Measurements from ENCODE around the gene SERPINB7.

The SERPINB7 gene

DNA sequence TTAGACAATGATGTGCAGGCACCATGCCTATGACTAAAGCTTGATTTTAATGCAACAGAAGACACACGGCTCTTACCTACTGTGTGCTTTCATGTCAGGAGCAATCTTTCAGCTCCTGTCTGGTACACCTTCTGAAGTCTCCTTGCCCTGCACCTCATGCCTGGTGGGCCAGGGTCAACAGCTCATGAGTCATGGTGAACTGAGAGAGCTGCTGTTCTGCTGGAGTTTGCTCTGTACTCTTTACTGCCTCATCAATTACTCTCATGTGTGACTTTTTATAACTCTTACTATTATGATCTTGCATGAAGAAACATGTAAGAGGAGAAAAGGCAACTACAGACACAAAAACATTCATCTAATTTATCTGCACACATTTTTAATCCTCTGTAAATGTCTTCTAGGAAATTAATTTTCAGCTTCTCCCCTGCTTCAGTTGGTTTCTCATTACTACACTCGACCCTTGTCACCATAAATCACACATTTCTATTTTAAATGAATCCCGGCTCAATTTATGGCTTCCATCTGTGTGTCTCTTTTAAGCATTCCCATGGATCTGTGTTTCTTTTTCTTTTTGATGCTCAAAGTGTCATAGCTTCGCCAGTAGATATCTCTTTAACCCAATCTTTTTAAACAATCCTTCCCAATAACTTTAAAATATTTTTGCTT lies 9.7 kb downstream of the SERPINB7 start:
- DNase-seq (ENCODE audit: extremely low spot score, insufficient read length, low read depth) (no peak), FAIRE-seq (no peak)

DNA sequence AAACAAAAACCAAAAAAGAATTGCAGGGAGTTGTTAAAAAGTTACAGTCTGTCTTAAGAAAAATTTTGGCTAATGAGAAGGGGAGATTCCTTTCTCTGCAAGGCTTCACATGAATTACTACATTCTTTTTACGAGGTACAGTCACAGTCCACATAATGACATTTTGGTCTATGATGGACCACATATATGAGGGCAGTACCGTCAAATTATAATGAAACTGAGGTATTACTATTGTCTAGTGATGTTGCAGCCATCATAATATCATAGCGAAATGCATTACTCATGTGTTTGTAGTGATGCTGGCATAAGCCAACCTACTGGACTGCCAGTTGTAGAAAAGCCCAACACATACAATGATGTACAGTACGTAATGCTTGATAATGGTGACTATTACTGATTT lies 12.5 kb downstream of the SERPINB7 start:
- DNase-seq (ENCODE audit: extremely low spot score, insufficient read length, low read depth) = no peak
- no peak for FAIRE-seq

DNA sequence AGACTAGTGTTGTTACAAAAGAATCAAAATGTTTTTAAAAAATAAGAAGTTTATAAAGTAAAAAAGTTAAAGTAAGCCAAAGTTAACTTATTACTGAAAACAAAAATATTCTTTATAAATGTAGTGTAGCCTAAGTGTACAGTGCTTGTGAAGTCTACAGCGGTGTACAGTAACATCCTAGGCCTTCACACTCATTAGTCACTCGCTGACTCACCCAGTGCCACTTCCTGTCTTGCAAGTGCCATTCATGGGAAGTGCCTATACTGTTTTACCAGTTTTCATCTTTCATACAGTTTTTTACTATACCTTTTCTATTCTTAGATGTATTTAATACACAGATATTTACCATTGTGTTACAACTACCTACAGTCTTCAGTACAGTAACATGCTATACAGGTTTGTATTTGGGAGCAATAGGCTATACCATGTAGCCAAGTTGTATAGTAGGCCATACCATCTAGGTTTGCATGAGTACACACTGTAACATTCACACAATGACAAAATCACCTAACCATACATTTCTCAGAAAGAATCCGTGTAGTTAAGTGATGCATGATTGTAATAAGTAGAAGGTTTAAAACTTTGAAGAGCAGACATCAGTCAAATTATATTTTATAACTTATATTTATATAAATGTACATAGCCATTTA lies 13.4 kb downstream of the SERPINB7 start:
- DNase-seq (ENCODE audit: extremely low spot score, insufficient read length, low read depth) (no peak), FAIRE-seq (peak; percentile 9)

DNA sequence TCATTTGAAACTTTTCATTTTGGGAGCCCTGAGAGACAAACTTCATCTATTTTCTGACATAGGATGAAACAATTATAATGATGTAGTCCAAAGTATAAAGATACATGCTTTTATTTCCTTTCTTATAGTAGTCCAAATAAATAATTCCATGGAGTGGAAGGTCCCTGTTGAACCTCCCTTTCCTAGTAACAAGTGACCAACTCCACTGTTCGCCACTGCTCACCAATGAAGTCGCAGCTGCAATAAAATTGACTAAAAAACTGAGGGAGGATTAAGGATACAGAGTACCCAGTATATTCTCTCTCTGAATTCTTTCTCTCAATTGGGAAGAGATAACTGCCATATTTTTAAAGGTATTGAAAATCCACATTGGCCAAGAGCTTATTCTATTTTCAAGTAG lies 14.1 kb downstream of the SERPINB7 start:
- DNase-seq (ENCODE audit: extremely low spot score, insufficient read length, low read depth) (no peak), FAIRE-seq (no peak)

DNA sequence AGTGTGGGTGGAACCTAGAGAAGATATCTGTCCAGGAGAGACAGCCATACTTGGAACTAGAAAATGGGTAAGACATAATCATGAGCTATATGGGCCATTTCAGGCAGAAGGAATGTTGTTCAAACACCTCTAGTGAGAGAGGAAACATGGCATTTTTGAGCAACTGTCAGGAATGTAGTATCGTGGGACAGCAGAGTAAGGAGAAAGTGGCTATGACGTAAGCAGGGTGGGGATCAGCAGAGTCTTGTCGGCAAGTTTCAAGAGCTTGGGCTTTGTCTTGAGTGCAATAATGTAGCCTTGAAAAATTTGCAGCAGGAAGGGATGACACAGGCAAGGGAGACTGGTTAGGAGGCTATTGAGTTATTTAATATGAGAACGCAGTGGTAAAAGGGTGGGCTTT lies 20.4 kb downstream of the SERPINB7 start:
- FAIRE-seq (no peak), DNase-seq (ENCODE audit: extremely low spot score, insufficient read length, low read depth) (no peak)

DNA sequence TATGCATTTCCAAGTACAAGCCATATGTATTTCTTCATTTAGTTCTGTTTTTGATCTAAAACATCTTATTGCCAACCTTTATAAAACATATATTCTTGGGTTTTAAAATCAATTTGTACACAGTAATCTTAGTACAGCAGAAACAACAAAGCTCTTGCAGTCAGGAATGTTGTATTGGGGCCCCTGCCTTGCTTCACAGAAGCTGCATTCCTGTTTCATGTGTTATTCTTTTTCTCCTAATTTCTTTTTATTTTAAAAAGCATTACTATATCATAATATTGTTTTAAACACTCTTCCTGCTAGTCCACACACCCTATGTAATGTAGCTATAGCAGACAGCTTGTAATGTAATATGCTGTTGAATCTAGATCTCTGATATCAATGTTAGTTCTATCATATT lies 24.0 kb downstream of the SERPINB7 start:
- FAIRE-seq (no peak), DNase-seq (ENCODE audit: extremely low spot score, insufficient read length, low read depth) (no peak)

DNA sequence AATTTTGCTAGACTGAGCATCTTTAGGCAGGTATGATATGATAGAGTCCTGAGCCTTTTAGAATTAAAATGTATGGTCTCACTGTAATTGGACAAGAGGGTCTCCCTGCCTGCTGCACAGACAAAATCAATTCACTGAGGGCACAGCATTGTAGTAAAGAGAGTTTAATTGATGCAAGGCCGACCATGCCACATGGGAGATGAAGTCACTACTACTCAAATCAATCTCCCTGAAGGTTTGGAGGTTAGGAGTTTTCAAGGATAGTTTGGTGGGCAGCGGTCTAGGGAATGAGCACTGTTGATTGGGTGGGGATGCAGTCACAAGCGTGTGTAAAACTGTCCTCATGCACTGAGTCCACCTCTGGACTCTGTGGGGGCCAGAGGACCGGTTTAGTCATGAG lies 26.1 kb downstream of the SERPINB7 start:
- FAIRE-seq = no peak
- no peak for DNase-seq (ENCODE audit: extremely low spot score, insufficient read length, low read depth)

DNA sequence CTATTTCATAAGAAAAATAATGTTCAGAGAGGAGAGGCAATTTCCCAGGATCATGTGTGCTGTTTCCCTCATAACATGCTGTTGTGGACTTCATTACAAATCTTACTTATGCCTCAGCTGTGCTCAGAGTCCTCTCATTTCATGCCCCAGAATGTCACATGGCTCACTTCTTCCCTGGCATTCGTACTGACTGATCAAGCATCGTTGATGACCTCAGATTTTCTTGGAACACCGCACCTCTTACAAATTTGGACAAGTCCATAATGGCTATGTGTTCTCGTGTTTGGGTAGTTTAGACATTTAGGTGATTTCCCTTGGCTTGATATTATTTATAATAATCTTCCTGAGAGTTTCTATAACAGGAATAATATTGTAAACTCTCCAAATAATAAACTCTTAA lies 32.9 kb downstream of the SERPINB7 start:
- no peak for DNase-seq (ENCODE audit: extremely low spot score, insufficient read length, low read depth)

DNA sequence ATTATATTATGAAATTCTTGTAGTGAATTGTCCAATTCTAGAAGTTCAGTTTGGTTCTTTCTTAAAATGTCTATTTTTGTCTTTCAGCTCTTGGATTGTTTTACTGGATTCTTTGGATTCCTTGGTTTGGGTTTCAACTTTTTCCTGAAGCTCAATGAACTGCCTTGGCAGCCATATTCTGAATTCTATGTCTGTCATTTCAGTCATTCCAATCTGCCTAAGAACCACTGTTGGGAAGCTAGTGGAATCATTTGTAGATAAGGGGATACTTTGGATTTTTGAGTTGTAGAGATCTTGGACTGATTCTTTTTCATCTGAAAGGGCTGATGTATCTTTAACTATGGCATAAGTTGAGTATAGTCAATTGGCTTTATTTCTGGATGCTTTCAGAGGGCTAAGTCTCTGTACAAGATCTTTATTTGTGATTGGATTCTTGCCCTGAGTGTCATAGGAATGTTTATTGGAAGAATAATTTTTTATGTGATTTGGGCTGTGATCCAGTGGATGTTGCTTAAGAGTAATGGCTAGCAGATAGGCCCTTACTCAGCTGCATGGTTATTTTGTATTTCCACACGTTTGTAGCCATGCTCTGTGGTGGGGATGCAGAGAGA lies 42.3 kb downstream of the SERPINB7 start:
- DNase-seq (ENCODE audit: extremely low spot score, insufficient read length, low read depth) (no peak), FAIRE-seq (no peak)

More for the DNA sequence above, 32.9 kb downstream of the SERPINB7 start:
- no peak for FAIRE-seq

DNA sequence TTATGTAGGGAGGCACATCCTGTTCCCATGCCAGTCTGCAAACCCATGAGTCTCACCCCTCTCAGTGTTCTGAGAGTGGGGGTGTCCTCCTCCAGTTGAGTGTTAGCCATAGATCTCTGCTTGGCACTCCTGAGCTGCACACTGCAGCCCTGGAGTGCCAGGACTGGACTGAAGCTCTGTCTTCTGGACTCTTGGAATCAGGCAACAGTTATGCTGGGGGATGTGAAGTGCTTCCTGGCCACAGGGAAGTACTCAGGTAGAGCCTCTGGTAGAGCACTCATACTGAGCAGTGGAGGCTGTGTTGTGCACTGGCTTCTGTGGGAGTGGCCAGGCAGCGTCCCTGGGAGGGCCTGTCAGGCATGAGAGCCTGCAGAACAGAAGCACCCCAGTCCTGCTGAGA lies 43.0 kb downstream of the SERPINB7 start:
- FAIRE-seq (no peak), DNase-seq (ENCODE audit: extremely low spot score, insufficient read length, low read depth) (no peak)

DNA sequence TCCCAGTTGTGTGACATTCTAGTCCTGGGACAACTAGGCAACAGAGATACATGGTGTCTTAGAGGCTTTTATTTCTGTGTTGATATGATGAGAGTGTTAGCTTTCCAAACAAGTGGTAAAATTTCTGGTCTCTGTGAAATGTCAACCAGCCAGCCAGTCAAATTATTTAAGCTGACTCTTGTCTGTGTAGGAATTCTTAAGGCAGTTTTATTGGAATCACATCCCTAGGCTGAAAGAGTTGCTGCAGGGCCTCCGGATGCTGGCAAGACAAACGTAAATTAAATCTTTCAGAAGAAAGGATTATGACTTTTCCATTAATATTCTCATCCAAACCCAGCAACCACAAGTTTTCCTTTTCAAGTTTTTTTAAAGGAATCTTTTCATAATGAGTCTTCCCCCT lies 44.6 kb downstream of the SERPINB7 start:
- no peak for FAIRE-seq

DNA sequence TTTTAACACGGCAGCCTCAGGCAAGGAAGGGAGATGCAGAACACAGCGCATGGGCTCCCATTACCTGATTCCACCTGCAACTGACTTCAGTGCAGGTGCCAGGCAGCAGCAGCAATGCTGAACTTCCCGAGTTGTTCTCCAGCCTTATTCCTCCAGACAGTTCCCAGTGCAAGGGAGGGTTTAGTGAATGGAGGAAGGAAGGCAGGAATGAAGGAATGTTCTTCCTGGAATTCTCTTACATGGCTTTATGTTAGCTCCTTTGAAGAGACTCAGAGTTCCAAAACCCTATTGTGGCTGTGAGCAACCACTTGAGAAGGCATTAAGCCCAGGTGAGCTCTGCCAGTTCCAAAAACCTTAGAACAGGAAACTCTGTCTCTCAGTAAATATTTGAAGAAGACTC lies 45.5 kb downstream of the SERPINB7 start:
- DNase-seq (ENCODE audit: extremely low spot score, insufficient read length, low read depth) (no peak), FAIRE-seq (no peak)

More for the DNA sequence above, 44.6 kb downstream of the SERPINB7 start:
- no peak for DNase-seq (ENCODE audit: extremely low spot score, insufficient read length, low read depth)

DNA sequence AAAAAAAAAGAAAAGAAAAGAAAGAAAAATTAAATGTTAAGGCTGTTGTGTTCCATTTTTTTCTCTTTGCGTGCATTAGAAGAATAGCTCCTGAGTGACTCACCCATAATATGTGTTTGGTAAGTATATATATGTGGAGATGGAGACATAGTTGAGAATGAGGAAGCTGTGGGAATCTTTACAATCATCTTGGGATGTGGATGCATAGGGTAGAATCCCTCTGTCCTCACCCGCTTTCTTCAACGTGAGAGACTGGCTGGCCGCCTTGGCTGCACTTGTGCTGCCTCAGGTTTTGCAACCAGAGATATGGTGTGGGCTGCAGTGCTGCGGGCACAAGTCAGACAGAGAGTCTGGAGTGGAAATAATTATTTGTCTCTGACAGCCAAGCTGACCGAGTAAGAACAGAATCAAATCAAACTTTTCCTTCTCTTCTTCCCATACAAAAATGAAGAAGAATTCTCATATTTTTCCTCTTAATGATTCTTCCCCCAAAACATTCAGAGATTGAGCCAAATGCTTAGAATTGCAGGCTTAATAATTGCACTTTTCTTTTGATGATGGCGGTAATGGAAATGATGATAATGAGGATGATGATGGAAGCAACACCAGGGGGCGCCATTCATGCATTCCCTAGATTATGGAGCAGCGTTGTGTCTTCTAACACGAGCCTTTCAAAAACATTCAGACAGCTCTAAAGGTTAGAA lies 48.5 kb downstream of the SERPINB7 start:
- FAIRE-seq (no peak), DNase-seq (ENCODE audit: extremely low spot score, insufficient read length, low read depth) (no peak)

DNA sequence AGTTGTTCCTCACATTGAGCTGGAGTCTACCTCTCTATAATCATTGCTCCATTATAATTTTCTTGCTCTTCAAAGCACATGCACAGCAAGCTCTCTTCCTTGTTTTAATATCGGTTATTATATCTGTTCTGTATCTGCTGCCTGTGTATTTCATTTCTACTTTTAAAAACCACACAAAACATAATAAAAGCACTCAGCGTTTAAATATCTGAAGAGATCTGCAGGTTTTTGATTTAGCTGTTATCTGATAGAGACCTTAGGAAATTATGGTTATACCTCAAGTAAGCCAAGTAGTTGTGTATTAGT lies 49.0 kb downstream of the SERPINB7 start:
- FAIRE-seq (no peak), DNase-seq (ENCODE audit: extremely low spot score, insufficient read length, low read depth) (no peak)

DNA sequence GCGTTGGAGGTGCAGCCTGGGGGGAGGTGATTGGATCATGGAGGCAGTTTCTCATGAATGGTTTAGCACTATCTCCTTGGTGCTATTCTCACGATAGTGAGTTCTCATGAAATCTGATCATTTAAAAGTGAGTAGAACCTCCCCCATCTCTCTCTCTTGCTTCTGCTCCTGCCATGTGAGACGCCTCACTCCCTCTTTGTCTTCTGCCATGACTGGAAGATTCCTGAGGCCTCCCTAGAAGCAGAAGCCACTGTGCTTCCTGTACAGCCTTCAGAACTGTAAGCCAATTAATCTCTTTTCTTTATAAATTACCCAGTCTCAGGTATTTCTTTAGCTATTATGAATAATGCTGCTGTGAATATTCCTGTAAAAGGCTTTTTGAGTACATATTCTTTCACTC lies 52.9 kb downstream of the SERPINB7 start:
- FAIRE-seq = no peak

DNA sequence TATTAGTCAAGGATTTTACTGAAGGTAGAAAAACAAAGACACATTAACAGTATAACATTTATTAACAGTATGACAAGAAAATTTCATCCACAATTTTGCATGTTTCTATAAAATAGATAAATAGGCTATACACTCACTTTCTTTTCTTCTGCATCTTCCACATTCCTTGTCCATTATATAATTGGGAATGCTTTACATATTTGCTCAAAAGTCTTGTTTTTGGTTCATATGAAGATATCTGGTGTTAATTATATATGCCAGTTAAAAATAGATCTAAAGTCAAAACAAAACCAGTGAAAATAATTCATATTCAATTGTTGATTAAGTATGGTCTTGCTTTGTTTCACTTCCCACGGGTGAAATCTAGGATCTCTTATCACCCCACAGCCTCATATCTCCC lies 53.4 kb downstream of the SERPINB7 start:
- FAIRE-seq (no peak), DNase-seq (ENCODE audit: extremely low spot score, insufficient read length, low read depth) (no peak)

More for the DNA sequence above, 52.9 kb downstream of the SERPINB7 start:
- no peak for DNase-seq (ENCODE audit: extremely low spot score, insufficient read length, low read depth)

DNA sequence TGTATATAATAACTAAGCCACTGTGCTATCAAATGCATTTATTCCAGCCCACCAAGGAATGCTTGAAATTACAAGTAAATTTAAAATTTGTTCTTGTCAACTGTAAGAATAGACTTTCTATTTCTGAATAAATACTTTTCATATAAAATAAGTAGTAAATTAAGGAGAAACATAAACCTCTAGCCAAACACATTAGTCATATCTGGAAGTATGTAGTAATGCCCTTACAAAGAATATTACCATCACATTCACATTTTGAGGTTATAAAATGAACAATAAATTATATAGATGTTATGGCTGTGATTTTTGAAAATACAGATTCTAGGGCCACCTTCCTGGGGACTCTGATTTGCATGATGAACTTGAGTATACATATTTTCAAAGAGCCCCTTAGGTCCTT lies 54.7 kb downstream of the SERPINB7 start:
- no peak for FAIRE-seq
- DNase-seq (ENCODE audit: extremely low spot score, insufficient read length, low read depth) = no peak

DNA sequence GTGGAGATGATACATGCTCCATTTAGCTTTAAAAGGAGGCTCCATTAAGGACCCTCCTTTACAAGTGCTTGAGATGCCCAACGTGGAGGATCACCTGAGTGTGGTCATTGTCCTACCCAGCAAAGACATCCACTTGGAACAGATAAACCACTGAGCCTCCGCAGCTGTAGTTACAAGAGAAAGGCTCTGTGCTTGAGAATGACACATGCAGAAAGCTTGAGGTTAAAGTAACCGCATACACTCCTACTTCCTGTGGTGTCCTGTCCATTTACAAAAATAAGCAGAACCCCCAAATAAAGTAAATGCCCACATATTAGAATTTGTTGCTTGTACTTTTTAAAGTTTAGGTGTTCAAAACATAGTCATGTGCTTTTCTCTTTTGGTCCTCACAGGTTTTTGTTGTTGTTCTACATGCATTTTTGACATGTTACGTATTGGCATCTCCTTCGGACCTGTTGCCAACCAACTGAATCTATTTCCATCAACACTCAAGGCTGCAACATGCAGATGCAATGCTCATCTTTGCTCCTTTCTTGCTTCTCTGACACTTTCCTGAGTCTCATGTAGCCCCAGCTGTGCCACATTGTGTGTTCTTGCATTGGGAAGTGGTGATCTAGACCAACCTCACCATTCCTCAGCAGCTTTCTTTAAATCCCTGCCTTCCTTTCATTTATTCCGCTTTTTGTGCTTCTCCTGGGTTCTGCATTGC lies 56.0 kb downstream of the SERPINB7 start:
- peak; percentile 84 for FAIRE-seq
- no peak for DNase-seq (ENCODE audit: extremely low spot score, insufficient read length, low read depth)

DNA sequence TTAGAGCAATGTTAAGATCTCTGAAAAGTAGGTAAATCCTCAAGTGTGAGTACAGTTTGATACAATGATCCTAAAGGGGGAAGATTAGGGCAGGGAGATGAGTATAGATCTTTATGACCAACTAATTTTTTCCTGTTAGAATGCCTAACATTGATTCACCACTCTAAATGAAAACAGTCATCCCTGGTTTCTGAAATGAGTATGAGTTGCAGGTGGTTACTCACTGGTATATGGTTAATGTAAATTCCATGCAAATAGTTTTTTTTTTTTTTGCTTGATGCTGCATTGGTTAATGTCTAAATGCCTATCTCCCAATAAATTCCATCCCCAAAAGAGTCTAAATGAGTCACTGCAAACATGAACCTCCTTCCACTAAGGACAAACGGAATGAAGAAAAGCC lies 57.3 kb downstream of the SERPINB7 start:
- DNase-seq (ENCODE audit: extremely low spot score, insufficient read length, low read depth) = no peak
- peak; percentile 38 for FAIRE-seq

DNA sequence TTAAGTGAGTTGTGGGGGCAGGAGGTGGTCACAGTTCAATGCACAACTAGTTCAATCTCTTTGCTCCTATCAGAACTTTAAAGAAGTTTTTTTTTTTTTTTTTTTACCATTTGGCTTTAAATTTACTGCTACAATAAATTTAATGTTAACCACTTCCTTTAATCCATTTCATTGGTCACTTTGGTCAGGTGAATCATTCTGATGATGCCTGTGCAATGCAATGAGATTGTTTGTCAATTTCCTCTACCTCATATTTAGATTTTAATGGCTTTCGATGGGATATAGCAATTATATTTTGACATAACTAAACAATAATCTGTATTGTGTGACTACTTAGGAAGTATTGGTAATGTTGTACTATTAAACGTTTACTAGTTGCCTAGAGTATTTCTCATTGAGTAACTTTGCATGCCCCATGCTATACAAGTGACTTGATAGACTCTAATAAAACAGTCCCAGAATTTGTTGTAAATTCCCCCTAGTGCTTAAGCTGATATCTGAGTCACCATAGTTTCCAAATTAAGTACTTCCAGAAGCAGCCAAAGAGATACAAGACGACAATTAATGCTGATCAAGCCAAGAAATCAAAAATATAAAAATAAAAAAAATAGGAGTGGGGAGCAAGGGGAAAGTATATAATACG lies 59.4 kb downstream of the SERPINB7 start:
- FAIRE-seq = no peak

More for the DNA sequence above, 59.4 kb downstream of the SERPINB7 start:
- DNase-seq (ENCODE audit: extremely low spot score, insufficient read length, low read depth) = no peak

All from GM18507 (cell line).